Measurements from ENCODE around the gene CDC14A.

CDC14A gene

DNA sequence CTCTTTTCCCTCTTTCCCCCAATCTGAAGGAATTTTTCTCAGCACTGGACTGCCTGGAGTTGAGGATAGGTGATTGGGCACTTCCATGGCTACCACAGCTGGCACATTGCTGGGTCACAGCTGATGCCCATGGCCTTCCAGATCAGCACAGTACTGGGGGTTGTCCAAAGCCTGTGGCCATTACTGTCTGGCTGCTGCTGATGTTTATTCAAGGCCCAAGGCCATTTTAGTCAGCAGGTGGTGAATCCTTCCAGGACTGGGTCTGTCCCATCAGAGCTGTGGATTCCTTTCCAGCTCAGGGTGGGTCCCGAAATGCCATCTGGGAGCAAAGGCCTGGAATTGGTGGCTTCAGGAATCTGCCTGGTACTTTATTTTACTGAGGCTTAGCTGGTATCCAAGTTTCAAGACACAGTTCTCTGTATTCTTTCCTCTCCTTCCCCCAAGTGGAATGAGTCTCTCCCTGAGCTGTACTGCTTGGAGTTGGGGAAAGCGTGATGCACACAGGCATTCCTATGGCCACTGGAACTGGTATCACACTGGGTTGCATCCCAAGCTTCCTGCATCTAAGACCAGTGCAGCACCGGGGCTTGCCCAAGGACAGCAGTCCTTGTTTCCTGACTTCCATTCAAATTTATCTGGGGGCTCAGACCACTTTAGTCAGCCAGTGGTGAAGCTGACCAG is 204.8 kb downstream of the CDC14A start:
- no peak for DNase-seq (ENCODE audit: extremely low spot score)
- ChIA-PET POLR2A (no interaction called here), CTCF (no interaction called here)
- TF ChIP-seq BHLHE40 (IDR thresholded peaks at IDR 0.05; ENCODE audit: borderline replicate concordance) (no peak), HDGF (IDR thresholded peaks at IDR 0.05; ENCODE audit: borderline replicate concordance) (no peak), FOXM1 (IDR thresholded peaks at IDR 0.05; ENCODE audit: borderline replicate concordance) (no peak)
- TF ChIP-seq, protein P1, sequence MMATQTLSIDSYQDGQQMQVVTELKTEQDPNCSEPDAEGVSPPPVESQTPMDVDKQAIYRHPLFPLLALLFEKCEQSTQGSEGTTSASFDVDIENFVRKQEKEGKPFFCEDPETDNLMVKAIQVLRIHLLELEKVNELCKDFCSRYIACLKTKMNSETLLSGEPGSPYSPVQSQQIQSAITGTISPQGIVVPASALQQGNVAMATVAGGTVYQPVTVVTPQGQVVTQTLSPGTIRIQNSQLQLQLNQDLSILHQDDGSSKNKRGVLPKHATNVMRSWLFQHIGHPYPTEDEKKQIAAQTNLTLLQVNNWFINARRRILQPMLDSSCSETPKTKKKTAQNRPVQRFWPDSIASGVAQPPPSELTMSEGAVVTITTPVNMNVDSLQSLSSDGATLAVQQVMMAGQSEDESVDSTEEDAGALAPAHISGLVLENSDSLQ (IDR thresholded peaks at IDR 0.05), result no peak

DNA sequence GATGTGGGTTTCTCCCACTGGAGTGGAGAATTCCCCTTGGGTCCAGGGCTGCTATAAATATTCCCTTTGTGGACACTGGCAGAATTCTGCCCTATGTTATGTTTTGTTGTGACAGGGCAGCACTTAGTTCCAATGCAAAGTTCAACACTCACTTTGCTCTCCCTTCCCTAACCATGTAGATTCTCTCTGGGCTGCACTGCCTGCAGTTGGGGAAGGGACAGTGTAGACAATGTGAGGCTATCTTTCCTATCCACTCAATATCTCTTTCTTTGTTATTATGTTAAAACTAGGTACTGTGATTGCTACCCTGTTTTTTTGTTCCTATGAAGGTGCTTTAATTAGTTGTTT is 205.3 kb downstream of the CDC14A start:
- no peak for TF ChIP-seq CTBP1 (IDR thresholded peaks at IDR 0.05; ENCODE audit: borderline replicate concordance)
- TF ChIP-seq, protein P1 (IDR thresholded peaks at IDR 0.05), result no peak
- no peak for TF ChIP-seq FOXK2 (IDR thresholded peaks at IDR 0.05)
- TF ChIP-seq TARDBP (IDR thresholded peaks at IDR 0.05), result no peak
- TF ChIP-seq ARNT (IDR thresholded peaks at IDR 0.05), result no peak
- no peak for DNase-seq (ENCODE audit: extremely low spot score)
- CTCF ChIA-PET, result no interaction called here
- POLR2A ChIA-PET, result no interaction called here

DNA sequence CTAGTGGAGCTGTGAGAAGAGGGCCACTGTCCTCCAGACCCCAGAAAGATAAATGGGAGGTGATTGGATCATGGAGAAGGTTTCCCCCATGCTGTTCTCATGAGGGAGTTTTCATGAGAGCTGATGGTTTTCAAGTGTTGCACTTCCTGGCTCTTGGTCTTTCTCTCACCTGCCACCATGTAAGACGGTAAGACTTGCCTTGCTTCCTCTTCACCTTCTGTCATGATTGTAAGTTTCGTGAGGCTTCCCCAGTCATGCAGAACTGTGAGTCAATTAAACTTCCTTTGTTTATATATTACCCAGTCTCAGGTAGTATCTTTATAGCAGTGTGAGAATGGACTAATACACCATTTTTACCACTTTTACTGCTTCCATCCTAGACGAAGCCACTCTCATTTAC is 213.2 kb downstream of the CDC14A start:
- no peak for DNase-seq (ENCODE audit: extremely low spot score)
- ChIA-PET CTCF (no interaction called here), POLR2A (no interaction called here)
- TF ChIP-seq CTBP1 (IDR thresholded peaks at IDR 0.05; ENCODE audit: borderline replicate concordance) (no peak), SUZ12 (IDR thresholded peaks at IDR 0.05) (no peak), ELF4 (IDR thresholded peaks at IDR 0.05) (no peak), SP1 (IDR thresholded peaks at IDR 0.05) (no peak), TARDBP (IDR thresholded peaks at IDR 0.05) (no peak), L3MBTL2 (conservative IDR thresholded peaks at IDR 0.05) (no peak), ZNF384 (IDR thresholded peaks at IDR 0.05) (no peak), FOXM1 (IDR thresholded peaks at IDR 0.05; ENCODE audit: borderline replicate concordance) (no peak)

DNA sequence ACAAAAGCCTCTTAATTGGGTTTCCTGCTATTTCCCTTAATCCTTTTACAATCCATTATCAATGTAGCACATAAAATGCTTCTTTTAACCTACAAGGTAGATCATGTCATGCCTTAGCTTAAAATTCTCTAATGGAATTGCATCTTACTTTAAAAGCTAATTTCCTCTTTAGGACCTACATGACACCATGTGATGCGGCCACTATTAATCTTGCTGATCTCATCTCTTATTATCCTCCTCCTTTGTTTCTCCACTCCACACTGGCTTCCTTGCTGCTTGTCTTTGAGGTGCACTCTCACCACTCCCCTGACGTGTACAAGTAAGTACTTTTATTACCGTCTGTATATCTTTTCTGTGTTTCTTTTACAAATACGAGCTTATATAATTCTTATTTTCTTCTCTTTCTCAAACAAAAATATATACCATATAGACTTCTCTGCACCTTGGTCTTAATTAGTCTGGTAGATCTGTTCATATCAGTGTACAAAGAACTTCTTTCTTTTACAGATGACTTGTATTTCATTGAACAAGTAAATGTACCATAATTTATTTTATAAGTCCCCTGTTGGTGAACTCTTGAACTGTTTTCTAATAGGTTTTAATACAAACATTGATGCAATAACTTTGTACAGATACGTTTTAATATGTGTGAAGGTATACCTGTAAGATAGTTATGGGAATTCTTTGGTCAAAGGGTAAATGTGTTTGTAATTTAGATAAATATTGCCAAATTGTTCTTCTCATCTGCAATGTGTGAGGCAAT is 213.8 kb downstream of the CDC14A start:
- TF ChIP-seq FOXA1 (IDR thresholded peaks at IDR 0.05) (no peak), SUZ12 (IDR thresholded peaks at IDR 0.05) (no peak), BHLHE40 (IDR thresholded peaks at IDR 0.05; ENCODE audit: borderline replicate concordance) (no peak), ZNF384 (IDR thresholded peaks at IDR 0.05) (no peak), LEF1 (IDR thresholded peaks at IDR 0.05; ENCODE audit: borderline replicate concordance) (no peak), HDGF (IDR thresholded peaks at IDR 0.05; ENCODE audit: borderline replicate concordance) (no peak), L3MBTL2 (conservative IDR thresholded peaks at IDR 0.05) (no peak)
- TF ChIP-seq, protein P1 (IDR thresholded peaks at IDR 0.05), result no peak
- CTCF ChIA-PET, result no interaction called here

DNA sequence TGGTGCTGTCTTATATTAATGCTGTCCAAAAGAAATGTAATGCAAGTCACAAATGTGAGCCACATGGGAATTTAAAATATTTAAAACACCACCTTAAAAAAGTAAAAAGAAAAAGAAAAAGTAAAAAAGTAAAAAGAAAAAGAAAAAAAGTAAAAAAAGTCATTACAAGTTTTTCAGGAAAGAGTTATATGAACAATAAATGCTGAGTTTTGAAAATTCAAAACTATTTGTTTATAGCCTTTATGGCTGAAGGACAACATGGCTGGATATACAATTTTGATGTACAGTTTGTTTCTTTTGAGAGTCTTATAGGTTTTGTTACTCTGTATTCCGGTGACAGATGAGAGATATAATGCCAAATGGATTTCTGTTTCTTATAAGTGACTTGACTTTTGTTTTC is 214.8 kb downstream of the CDC14A start:
- POLR2A ChIA-PET, result no interaction called here
- DNase-seq (ENCODE audit: extremely low spot score), result no peak
- CTCF ChIA-PET, result no interaction called here
- TF ChIP-seq LEF1 (IDR thresholded peaks at IDR 0.05; ENCODE audit: borderline replicate concordance) (no peak), FOXK2 (IDR thresholded peaks at IDR 0.05) (no peak), ARNT (IDR thresholded peaks at IDR 0.05) (no peak), HDGF (IDR thresholded peaks at IDR 0.05; ENCODE audit: borderline replicate concordance) (no peak), NFRKB (IDR thresholded peaks at IDR 0.05) (no peak), FOXM1 (IDR thresholded peaks at IDR 0.05; ENCODE audit: borderline replicate concordance) (no peak), CTBP1 (IDR thresholded peaks at IDR 0.05; ENCODE audit: borderline replicate concordance) (no peak), SP1 (IDR thresholded peaks at IDR 0.05) (no peak)
- TF ChIP-seq, protein P1 (IDR thresholded peaks at IDR 0.05), result no peak

More for the DNA sequence above, 213.8 kb downstream of the CDC14A start:
- POLR2A ChIA-PET, result no interaction called here
- no peak for DNase-seq (ENCODE audit: extremely low spot score)

Data from HEK293T (cell line).